ENCODE results near the gene RNF169. TPM values are rescaled to one million over a fixed set of nuclear protein-coding genes. Genes with fewer than 3 reads are reported as not detected.

RNF169 gene
- total RNA-seq, 1 donor from 2014 or later: 21.3 TPM

DNA sequence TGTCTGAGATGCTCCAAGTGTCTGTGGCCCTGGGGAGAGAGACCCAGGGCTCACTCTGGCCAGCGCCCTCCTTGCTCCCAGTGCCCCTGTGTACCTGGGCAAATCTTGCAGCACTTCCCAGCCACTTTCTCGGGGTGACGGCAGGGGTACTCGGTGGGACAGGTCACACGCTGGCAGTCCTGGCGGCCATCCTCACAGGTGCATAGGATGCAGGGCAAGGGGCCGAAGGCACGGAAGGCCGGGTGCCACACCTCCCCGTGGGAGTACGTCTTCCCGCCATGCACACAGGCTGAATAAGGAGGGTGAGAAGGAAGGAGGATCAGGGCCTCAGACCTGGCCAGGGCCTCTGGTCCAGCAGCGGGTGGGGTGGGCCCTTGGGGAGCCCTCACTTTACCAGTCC is 45.4 kb upstream of the RNF169 start:
- Histone ChIP-seq H3K9me3 (no peaks in the 10 kb centered on the region), H3K27ac (no peak overlapping the region), H3K4me3 (no peak overlapping the region), H3K4me1 (no peaks in the 10 kb centered on the region), H3K27me3 (no peaks in the 10 kb centered on the region), H3K36me3 (no peaks in the 10 kb centered on the region)
- TF ChIP-seq, protein P1, sequence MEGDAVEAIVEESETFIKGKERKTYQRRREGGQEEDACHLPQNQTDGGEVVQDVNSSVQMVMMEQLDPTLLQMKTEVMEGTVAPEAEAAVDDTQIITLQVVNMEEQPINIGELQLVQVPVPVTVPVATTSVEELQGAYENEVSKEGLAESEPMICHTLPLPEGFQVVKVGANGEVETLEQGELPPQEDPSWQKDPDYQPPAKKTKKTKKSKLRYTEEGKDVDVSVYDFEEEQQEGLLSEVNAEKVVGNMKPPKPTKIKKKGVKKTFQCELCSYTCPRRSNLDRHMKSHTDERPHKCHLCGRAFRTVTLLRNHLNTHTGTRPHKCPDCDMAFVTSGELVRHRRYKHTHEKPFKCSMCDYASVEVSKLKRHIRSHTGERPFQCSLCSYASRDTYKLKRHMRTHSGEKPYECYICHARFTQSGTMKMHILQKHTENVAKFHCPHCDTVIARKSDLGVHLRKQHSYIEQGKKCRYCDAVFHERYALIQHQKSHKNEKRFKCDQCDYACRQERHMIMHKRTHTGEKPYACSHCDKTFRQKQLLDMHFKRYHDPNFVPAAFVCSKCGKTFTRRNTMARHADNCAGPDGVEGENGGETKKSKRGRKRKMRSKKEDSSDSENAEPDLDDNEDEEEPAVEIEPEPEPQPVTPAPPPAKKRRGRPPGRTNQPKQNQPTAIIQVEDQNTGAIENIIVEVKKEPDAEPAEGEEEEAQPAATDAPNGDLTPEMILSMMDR (IDR thresholded peaks at IDR 0.05): no peak
- intact Hi-C loops (cut with DNase I): no loop called here
- ATAC-seq: no peak
- DNase-seq: no peak

DNA sequence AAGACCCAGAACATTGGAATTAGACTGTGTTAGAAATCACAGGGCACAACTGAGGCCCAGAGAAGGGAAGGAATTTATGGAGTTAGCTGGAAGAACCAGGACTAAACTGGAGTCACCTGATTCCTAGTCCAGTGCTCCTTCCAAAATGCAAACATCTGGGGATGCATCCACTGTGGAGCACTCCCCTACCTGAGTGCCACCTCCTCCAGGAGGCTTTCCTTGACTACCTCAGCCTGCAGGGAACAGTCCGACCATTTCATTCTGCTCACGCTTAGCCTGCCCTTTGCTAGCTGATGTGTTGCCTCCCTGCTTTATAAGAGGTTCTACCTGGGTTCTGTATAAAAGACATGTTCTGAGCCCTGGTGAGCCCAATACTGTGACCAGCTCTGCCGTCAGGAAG is 41.5 kb upstream of the RNF169 start:
- DNase-seq: no peak
- ATAC-seq: no peak
- Histone ChIP-seq H3K27ac (no peak overlapping the region), H3K4me3 (no peak overlapping the region), H3K9me3 (no peaks in the 10 kb centered on the region), H3K36me3 (no peaks in the 10 kb centered on the region), H3K27me3 (no peaks in the 10 kb centered on the region), H3K4me1 (no peaks in the 10 kb centered on the region)
- TF ChIP-seq, protein P1 (IDR thresholded peaks at IDR 0.05): no peak
- intact Hi-C loops (cut with DNase I): no loop called here

DNA sequence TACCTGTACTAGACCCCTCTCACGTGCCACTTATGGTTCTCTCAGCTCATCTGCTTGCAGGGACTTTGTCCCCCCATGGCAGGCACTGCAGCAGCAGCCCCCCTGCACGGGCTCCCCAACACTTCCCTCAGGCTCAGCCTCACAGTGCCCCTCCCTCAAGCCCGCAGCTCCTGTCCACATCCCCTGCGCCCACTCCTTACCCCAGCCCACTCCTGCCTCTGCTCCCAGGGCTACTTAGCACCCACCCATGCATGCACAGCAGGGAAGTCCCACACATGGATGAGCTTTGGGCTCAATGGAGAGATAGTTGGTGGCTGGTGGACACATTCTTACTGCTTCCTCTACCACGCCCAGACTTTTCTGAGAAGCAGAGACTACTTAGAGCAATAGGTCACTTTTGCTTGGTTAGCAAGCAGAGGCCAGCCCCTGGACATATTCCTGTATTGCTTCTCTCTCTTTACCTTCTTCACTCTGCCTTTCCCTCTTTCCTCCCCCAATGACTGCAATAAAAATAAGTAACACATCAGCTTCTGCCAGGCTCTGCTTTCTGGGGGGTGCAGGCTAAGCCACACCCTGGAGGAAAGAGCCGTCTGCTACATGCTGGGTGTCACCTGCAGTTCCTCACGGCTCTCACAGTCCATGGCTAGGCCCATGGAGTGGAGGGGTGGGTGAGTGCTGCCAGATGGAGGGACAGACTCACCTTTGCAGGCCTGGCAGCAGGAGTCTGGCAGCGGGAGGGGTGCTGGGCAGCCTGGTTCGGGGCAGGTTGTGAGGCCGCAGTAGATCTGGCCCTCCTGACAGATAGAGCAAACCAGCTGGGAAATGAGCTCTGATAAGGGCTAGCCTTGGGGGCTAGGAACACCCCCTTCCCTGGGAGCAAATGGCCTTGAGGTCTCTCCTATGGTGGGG is 40.8 kb upstream of the RNF169 start:
- ATAC-seq (no peak), DNase-seq (no peak)
- Histone ChIP-seq H3K27ac (no peak overlapping the region), H3K4me1 (no peaks in the 10 kb centered on the region), H3K4me3 (no peak overlapping the region), H3K27me3 (no peaks in the 10 kb centered on the region), H3K9me3 (no peaks in the 10 kb centered on the region), H3K36me3 (no peaks in the 10 kb centered on the region)
- TF ChIP-seq, protein P1 (IDR thresholded peaks at IDR 0.05): no peak
- intact Hi-C loops (cut with DNase I): no loop called here

DNA sequence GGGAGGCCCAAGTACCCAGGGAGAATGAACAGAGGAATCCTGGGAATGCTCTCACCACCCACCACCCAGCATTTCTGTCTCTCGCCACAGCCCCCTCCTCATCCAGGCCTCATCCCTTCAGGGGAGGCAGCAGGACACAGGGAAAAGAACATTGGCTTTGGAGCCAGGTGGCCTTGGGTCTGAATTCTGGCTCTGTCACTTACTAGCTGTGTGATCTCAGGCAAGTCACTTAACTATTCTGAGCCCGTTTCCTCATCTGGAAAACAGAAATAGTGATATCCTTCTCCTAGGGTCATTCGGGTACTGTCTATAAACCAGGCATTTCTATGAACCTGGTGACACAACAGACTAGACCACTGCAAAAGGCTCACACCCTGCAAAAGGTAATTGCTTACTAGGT is 39.5 kb upstream of the RNF169 start:
- TF ChIP-seq, protein P1 (IDR thresholded peaks at IDR 0.05): no peak
- intact Hi-C loops (cut with DNase I): no loop called here
- H3K27me3 ChIP-seq: no peaks in the 10 kb centered on the region
- no peaks in the 10 kb centered on the region for H3K4me1 ChIP-seq
- H3K36me3 ChIP-seq: no peaks in the 10 kb centered on the region
- ATAC-seq: no peak
- no peaks in the 10 kb centered on the region for H3K9me3 ChIP-seq
- no peak overlapping the region for H3K27ac ChIP-seq
- H3K4me3 ChIP-seq: no peak overlapping the region
- DNase-seq: no peak

GRCh38 chr11:74710281-74710938 is 38.2 kb upstream of the RNF169 start:
- no peak overlapping the region for H3K27ac ChIP-seq
- TF ChIP-seq, protein P1 (IDR thresholded peaks at IDR 0.05): no peak
- H3K4me3 ChIP-seq: no peak overlapping the region
- DNase-seq (no peak), ATAC-seq (no peak)
- no peaks in the 10 kb centered on the region for H3K9me3 ChIP-seq
- intact Hi-C loops (cut with DNase I): no loop called here
- H3K27me3 ChIP-seq: no peaks in the 10 kb centered on the region
- no peaks in the 10 kb centered on the region for H3K36me3 ChIP-seq
- H3K4me1 ChIP-seq: no peaks in the 10 kb centered on the region
